ENCODE measurements around the gene CELF5. TPM values are rescaled to one million over a fixed set of nuclear protein-coding genes. Genes with fewer than 3 reads are reported as not detected.
"Not testable (repeated sequence)": the region's sequence is repeated elsewhere in the genome, so short reads cannot be mapped to it uniquely, and the experiment has no call there.

The CELF5 gene
- total RNA-seq, 2 donors from 2014 or later: 0.42 to 0.59 TPM

GRCh38 chr19:3283246-3283751 is 58.8 kb downstream of the CELF5 start:
- Histone ChIP-seq H3K36me3 (no peaks in the 10 kb centered on the region), H3K4me3 (no peak overlapping the region), H3K9me3 (no peaks in the 10 kb centered on the region), H3K27me3 (no peaks in the 10 kb centered on the region), H3K4me1 (no peaks in the 10 kb centered on the region), H3K27ac (no peak overlapping the region), H3K9ac (ENCODE audit: low read depth in 2 of 2, low read length in 2 of 2) (no peak overlapping the region)
- DNase-seq: no peak
- TF ChIP-seq CTCF (IDR thresholded peaks at IDR 0.05): no peak
- intact Hi-C loops (cut with DNase I): no loop called here

GRCh38 chr19:3283886-3284657 is 59.6 kb downstream of the CELF5 start:
- H3K27me3 ChIP-seq: no peaks in the 10 kb centered on the region
- no peaks in the 10 kb centered on the region for H3K9me3 ChIP-seq
- H3K4me3 ChIP-seq: peak overlapping the region; percentile 26
- no peaks in the 10 kb centered on the region for H3K36me3 ChIP-seq
- no peak overlapping the region for H3K27ac ChIP-seq
- no peak for DNase-seq
- peak overlapping the region in 1 of 2 donors; percentile 64 for H3K9ac ChIP-seq (ENCODE audit: low read depth in 2 of 2, low read length in 2 of 2)
- intact Hi-C loops (cut with DNase I): no loop called here
- no peak for TF ChIP-seq CTCF (IDR thresholded peaks at IDR 0.05)
- no peaks in the 10 kb centered on the region for H3K4me1 ChIP-seq

DNA sequence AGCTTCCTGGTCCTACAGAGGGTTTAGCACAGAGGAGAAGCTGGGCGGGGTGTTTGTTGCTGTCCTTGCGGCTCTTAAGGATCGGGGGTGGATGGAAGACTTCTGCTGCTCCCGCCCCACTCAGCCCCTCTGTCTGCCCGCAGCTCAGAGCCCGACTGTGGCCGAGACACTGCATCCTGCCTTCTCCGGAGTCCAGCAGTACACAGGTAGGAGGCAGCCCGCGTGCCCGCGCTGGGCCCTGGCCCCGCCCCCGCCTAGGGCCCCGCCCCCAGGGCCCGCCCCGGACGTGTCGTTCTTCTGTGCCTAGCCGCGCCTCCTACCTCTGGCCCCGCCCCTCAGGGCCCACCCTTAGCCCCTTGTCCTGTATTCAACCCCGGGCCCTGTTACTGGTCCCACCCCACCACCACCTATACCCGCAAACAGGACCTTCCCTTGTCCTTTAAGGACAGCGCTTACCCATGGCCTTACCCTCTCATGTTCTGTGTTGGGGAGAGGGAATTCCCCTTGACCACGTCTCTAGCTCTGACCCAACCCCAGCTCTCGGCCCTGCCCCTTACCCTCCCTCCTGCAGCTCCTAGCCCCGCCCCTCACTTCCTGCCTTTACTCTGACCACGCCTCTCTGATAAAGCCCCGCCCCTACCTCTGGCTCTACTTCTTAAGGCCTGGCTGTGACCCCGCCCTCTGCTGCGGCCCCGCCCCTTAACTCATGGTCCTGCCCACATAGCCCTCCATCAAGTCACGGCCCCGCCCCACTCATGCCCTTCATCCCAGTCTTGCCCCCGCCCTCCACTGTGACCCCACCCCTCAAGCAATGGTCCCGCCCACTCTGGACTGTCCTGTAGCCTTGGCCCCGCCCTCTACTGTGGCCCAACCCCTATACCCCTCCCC is 60.5 kb downstream of the CELF5 start:
- Histone ChIP-seq H3K9me3 (no peaks in the 10 kb centered on the region), H3K27ac (peak overlapping the region; percentile 33), H3K27me3 (no peaks in the 10 kb centered on the region), H3K4me1 (no peaks in the 10 kb centered on the region), H3K36me3 (no peaks in the 10 kb centered on the region), H3K9ac (ENCODE audit: low read depth in 2 of 2, low read length in 2 of 2) (peak overlapping the region in 1 of 2 donors; percentile 64), H3K4me3 (peak overlapping the region; percentile 26)
- DNase-seq: peak; percentile 98
- intact Hi-C loops (cut with DNase I): no loop called here
- TF ChIP-seq CTCF (IDR thresholded peaks at IDR 0.05): no peak

DNA sequence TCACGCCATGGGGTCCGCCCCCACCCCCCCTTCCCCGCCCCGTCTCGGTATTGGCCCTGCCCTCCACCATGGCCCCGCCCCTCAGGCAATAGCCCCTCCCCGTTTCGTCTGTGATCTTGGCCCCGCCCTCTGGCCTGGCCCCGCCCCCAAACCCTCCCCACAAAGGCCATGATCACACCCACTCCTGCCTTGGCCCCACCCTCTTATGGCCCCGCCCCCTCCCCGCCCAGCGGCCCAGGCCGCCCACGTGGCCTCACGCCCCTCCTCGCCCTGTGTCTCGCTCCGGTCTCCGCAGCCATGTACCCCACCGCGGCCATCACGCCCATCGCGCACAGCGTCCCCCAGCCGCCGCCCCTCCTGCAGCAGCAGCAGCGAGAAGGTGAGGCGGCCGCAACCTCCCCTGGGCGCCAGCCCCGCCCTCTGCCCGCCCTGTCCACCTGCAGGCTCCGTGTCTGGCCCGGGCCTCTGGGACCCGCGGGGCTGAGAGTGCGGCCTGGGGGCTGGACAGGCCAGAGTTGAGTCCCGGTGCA is 61.3 kb downstream of the CELF5 start:
- Histone ChIP-seq H3K27ac (no peak overlapping the region), H3K9ac (ENCODE audit: low read depth in 2 of 2, low read length in 2 of 2) (no peak overlapping the region), H3K4me1 (no peaks in the 10 kb centered on the region), H3K9me3 (no peaks in the 10 kb centered on the region), H3K27me3 (no peaks in the 10 kb centered on the region), H3K4me3 (peak overlapping the region; percentile 28), H3K36me3 (no peaks in the 10 kb centered on the region)
- no peak for DNase-seq
- intact Hi-C loops (cut with DNase I): no loop called here
- TF ChIP-seq CTCF (IDR thresholded peaks at IDR 0.05): no peak

GRCh38 chr19:3287814-3288213 is 63.4 kb downstream of the CELF5 start:
- Histone ChIP-seq H3K27ac (no peak overlapping the region), H3K4me1 (no peaks in the 10 kb centered on the region), H3K9ac (ENCODE audit: low read depth in 2 of 2, low read length in 2 of 2) (no peak overlapping the region), H3K27me3 (no peaks in the 10 kb centered on the region), H3K36me3 (no peaks in the 10 kb centered on the region), H3K4me3 (no peak overlapping the region), H3K9me3 (no peaks in the 10 kb centered on the region)
- no peak for TF ChIP-seq CTCF (IDR thresholded peaks at IDR 0.05)
- intact Hi-C loops (cut with DNase I): no loop called here
- DNase-seq: no peak

DNA sequence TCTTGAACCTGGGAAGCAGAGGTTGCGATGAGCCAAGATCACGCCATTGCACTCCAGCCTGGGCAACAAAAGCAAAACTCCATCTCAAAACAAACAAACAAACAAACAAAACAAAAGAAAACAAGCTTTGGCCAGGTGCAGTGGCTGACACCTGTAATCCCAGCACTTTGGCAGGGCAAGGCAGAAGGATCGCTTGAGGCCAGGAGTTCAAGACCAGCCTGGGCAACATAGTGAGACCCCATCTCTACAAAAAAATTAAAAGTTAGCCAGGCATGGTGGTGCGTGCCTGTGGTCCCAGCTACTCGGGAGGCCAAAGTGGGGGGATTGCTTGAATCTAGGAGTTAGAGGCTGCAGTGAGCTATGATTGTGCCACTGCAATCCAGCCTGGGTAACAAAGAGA is 64.0 kb downstream of the CELF5 start:
- intact Hi-C loops (cut with DNase I); H3K27ac ChIP-seq; H3K27me3 ChIP-seq; H3K4me1 ChIP-seq; H3K9me3 ChIP-seq; H3K4me3 ChIP-seq; H3K9ac ChIP-seq (ENCODE audit: low read depth in 2 of 2, low read length in 2 of 2); H3K36me3 ChIP-seq; DNase-seq: not testable (repeated sequence)

Measured in colonic mucosa (tissue), 4 donors.